HCT116 (cell line): Measurements from ENCODE around the gene CNFN. TPM values are rescaled to one million over a fixed set of nuclear protein-coding genes. Genes with fewer than 3 reads are reported as not detected.
A peak's percentile ranks its signal among the peaks of the same experiment; 100 is the strongest.

Source experiments
- ATAC-seq: fragments of 200-7000 bp; cut with Tn5 transposase; 2 replicates; pipeline ENCODE4 v1.9.1; 2020; ENCODE audit warnings: mild to moderate bottlenecking, moderate library complexity
- BruUV-seq: library from RNA; stranded (reverse); fragments of 400-500 nt; replicated peaks from 2 replicates; lab custom pipeline; 2021; lab: Mats Ljungman, UMichigan
- CTCF ChIA-PET: fragments of 300-600 bp; sonication (Branson Sonifier 250); formaldehyde crosslinking; loops from one replicate; lab custom pipeline; 2021; ENCODE audit warnings: antibody characterized with exemption; lab: Charles Lee
- POLR2A ChIA-PET: fragments of 300-600, 350-600 bp; sonication (Branson Sonifier 250); formaldehyde crosslinking; loops from one replicate; lab custom pipeline; 2021; ENCODE audit warnings: antibody characterized with exemption; lab: Charles Lee
- RAD21 ChIA-PET, 2 experiments: fragments of 300-600 bp; sonication (Branson Sonifier 250); formaldehyde crosslinking; loops; one replicate each; lab custom pipeline; 2023; ENCODE audit warnings: low total read pairs in 2 of 2; ENCODE audit not compliant: uncharacterized antibody in 2 of 2, unreplicated experiment in 2 of 2, low non-redundant PET in 1 of 2; lab: Charles Lee
- DNase-seq: peaks from one replicate; pipeline ENCODE4 v3.0.0-alpha.2; 2010; ENCODE audit warnings: low read depth, low spot score
- H2AFZ ChIP-seq: fragments of 200-600 bp; shearing (Covaris generic), sonication (generic); 2 replicates; pipeline ENCODE4 v1.6.1; 2017; ENCODE audit warnings: low read depth, mixed run types, mixed read lengths, antibody characterized with exemption, low read length; ENCODE audit not compliant: poor library complexity, severe bottlenecking
- H3K27ac ChIP-seq: 2 replicates; pipeline ENCODE4 v1.5.1; 2012; ENCODE audit warnings: low read depth, low read length
- H3K27me3 ChIP-seq: fragments of 200-600 bp; sonication (generic); 2 replicates; pipeline ENCODE4 v1.6.1; 2016; ENCODE audit warnings: mixed run types, low read length, mixed read lengths; ENCODE audit not compliant: insufficient read depth
- H3K36me3 ChIP-seq, 2 experiments: fragments of 200-500 bp in 1 of 2; fragments of 200-600 bp in 1 of 2; sonication (Bioruptor generic) in 1 of 2; sonication (generic) in 1 of 2; 2 replicates each; pipeline versions ENCODE4 v1.5.1 to v1.6.1; 2014 to 2016; ENCODE audit warnings: low read length in 2 of 2, inconsistent platforms in 1 of 2, mixed read lengths in 1 of 2, mixed run types in 1 of 2; ENCODE audit not compliant: insufficient read depth in 2 of 2, control insufficient read depth in 1 of 2
- H3K4me1 ChIP-seq, 2 experiments: fragments of 200-600 bp in 1 of 2; sonication (generic) in 1 of 2; 2 replicates each; pipeline versions ENCODE4 v1.5.1 to v1.6.1; 2012 to 2017; ENCODE audit warnings: low read length in 2 of 2, inconsistent platforms in 1 of 2, mild to moderate bottlenecking in 1 of 2, mixed read lengths in 1 of 2, mixed run types in 1 of 2, moderate library complexity in 1 of 2; ENCODE audit not compliant: insufficient read depth in 2 of 2, control insufficient read depth in 1 of 2
- H3K4me2 ChIP-seq: fragments of 200-600 bp; sonication (generic); 2 replicates; pipeline ENCODE4 v1.6.1; 2017; ENCODE audit warnings: mixed run types, low read length, mixed read lengths
- H3K4me3 ChIP-seq, 2 experiments: fragments of 200-600 bp in 1 of 2; sonication (generic) in 1 of 2; replicated peaks in 1 of 2; 2 replicates each; pipeline ENCODE4 v1.5.1; 2011 to 2016; ENCODE audit warnings: low read length in 2 of 2, control low read depth in 1 of 2, low read depth in 1 of 2, mild to moderate bottlenecking in 1 of 2, mixed read lengths in 1 of 2, mixed run types in 1 of 2
- H3K79me2 ChIP-seq: fragments of 200-600 bp; sonication (generic); 2 replicates; pipeline ENCODE4 v1.6.1; 2017; ENCODE audit warnings: mild to moderate bottlenecking, mixed run types, low read length, moderate library complexity, mixed read lengths; ENCODE audit not compliant: insufficient read depth
- H3K9ac ChIP-seq: fragments of 200-600 bp; sonication (generic); 2 replicates; pipeline ENCODE4 v1.6.1; 2016; ENCODE audit warnings: low read length, mixed read lengths
- H3K9me2 ChIP-seq: fragments of 200-600 bp; sonication (generic), shearing (Covaris generic); 2 replicates; pipeline ENCODE4 v1.6.1; 2017; ENCODE audit warnings: mixed run types, mild to moderate bottlenecking, moderate library complexity; ENCODE audit not compliant: insufficient read depth
- H3K9me3 ChIP-seq, 2 experiments: fragments of 200-500 bp in 1 of 2; fragments of 200-600 bp in 1 of 2; sonication (Bioruptor generic) in 1 of 2; sonication (generic) in 1 of 2; 2 replicates each; pipeline ENCODE4 v1.6.1; 2014 to 2017; ENCODE audit warnings: low read length in 2 of 2, mixed read lengths in 2 of 2, inconsistent platforms in 1 of 2, low read depth in 1 of 2, mild to moderate bottlenecking in 1 of 2, mixed run types in 1 of 2, moderate library complexity in 1 of 2; ENCODE audit not compliant: control insufficient read depth in 1 of 2, insufficient read depth in 1 of 2
- H4K20me1 ChIP-seq: fragments of 200-600 bp; sonication (generic), shearing (Covaris generic); 2 replicates; pipeline ENCODE4 v1.6.1; 2017; ENCODE audit warnings: mixed run types, mild to moderate bottlenecking, moderate library complexity; ENCODE audit not compliant: insufficient read depth
- ATF3 ChIP-seq: IDR thresholded peaks from 2 replicates; pipeline ENCODE4 v1.6.1; 2012
- CBX3 ChIP-seq: IDR thresholded peaks from 2 replicates; pipeline ENCODE4 v1.6.1; 2012; ENCODE audit warnings: low read depth
- CEBPB ChIP-seq: IDR thresholded peaks from 2 replicates; pipeline ENCODE4 v1.6.1; 2012; ENCODE audit warnings: low read depth
- EGR1 ChIP-seq: IDR thresholded peaks from 2 replicates; pipeline ENCODE4 v1.6.1; 2012; ENCODE audit warnings: low read depth
- EZH2 ChIP-seq: fragments of 200-600 bp; sonication (generic); IDR thresholded peaks from 2 replicates; pipeline ENCODE4 v1.6.1; 2017; ENCODE audit warnings: antibody characterized with exemption, mixed run types
- FOSL1 ChIP-seq: IDR thresholded peaks from 2 replicates; pipeline ENCODE4 v1.6.1; 2012; ENCODE audit warnings: low read depth
- MAX ChIP-seq: IDR thresholded peaks from 2 replicates; pipeline ENCODE4 v1.6.1; 2012
- POLR2AphosphoS5 ChIP-seq: IDR thresholded peaks from 2 replicates; pipeline ENCODE4 v1.6.1; 2011; ENCODE audit warnings: mild to moderate bottlenecking, low read depth, low read length, moderate library complexity
- RAD21 ChIP-seq: IDR thresholded peaks from 2 replicates; pipeline ENCODE4 v1.6.1; 2012; ENCODE audit warnings: low read depth, mild to moderate bottlenecking
- REST ChIP-seq: IDR thresholded peaks from 2 replicates; pipeline ENCODE4 v1.6.1; 2012; ENCODE audit warnings: low read depth
- SP1 ChIP-seq: IDR thresholded peaks from 2 replicates; pipeline ENCODE4 v1.6.1; 2012; ENCODE audit warnings: low read depth
- SRF ChIP-seq: IDR thresholded peaks from 2 replicates; pipeline ENCODE4 v1.6.1; 2012; ENCODE audit warnings: low read depth
- TCF7L2 ChIP-seq: IDR thresholded peaks from 2 replicates; pipeline ENCODE4 v1.7.0; 2011; ENCODE audit warnings: borderline replicate concordance, inconsistent platforms; ENCODE audit not compliant: insufficient read depth, insufficient read length; ENCODE audit errors: extremely low read depth
- ZFX ChIP-seq: fragments of 450-650 bp; IDR thresholded peaks from 2 replicates; pipeline ENCODE4 v1.6.1; 2017
- intact Hi-C: fragments of 100-400 bp; cut with micrococcal nuclease; formaldehyde crosslinking; loops from 2 replicates; pipeline ENCODE4 v1.10.0; 2022
- total RNA-seq: library from RNA; stranded (reverse); gene quantifications from one replicate; pipeline ENCODE4 v1.2.1, GENCODE V29; 2021; ENCODE audit not compliant: unreplicated experiment
- TF ChIP-seq, protein P1 (sequence below): IDR thresholded peaks from 2 replicates; pipeline ENCODE4 v1.6.1; 2011; ENCODE audit warnings: mild to moderate bottlenecking, low read length, moderate library complexity; ENCODE audit not compliant: insufficient replicate concordance; ENCODE audit errors: extremely low read depth
- TF ChIP-seq, protein P2 (sequence below), 3 experiments: fragments of 200-600 bp in 1 of 3; sonication (generic) in 1 of 3; IDR thresholded peaks in 2 of 3; conservative IDR thresholded peaks in 1 of 3; 2 replicates each; pipeline ENCODE4 v1.5.1; 2012 to 2017; ENCODE audit warnings: low read depth in 2 of 3, low read length in 2 of 3, antibody characterized with exemption in 1 of 3, borderline replicate concordance in 1 of 3, control low read depth in 1 of 3, mild to moderate bottlenecking in 1 of 3, mixed read lengths in 1 of 3, mixed run types in 1 of 3, moderate library complexity in 1 of 3; ENCODE audit not compliant: insufficient read depth in 1 of 3

CNFN gene
- total RNA-seq, 1 experiment from 2014 or later = 13.9 TPM

DNA sequence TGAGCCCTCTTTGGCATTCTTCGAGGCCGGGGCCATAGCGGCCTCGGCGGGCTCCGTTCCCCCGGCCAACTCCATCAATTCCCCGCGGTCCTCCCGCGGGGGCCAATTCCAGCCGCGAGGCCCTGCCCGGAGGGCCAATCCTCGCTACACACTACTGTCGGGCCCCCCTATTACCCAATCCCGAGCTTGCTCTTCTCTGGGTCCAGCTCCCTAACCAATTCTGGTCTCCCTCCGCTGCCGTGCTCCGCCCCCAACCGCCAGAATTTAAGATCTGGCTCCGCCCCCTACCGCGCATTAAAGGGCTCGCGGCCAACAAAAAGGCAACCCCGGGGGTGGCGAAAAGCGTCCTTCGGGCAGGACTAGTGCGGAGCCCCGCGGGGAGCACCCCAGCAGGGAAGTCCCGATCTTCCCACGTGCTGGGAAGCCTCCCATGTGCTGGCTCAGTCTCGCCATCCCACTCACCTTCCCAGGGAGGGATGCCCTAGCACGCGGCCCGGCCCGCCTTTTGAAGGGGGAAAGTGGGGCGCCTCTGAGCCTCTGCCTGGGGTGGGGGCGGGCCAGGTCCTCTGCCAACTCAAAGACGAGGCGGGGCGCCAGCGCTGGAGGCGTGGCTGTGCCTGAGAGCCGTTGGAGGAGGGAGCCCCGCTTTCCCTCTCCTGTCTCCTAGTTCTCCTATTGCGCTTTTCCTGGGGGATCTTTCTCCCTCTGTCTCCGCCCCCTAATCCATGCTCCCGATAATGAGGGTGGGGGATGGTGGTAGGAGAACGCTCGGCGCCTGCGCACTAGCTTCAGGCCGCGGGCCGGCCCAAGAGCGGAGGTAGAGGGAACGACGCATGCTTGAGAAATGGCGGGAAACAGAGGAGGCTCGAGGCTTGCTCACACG lies 33.6 kb upstream of the CNFN start:
- H3K4me2 ChIP-seq = peak overlapping the region; percentile 89
- no peaks in the 10 kb centered on the region for H3K9me3 ChIP-seq
- H3K79me2 ChIP-seq = no peaks in the 10 kb centered on the region
- ChIA-PET RAD21 (no interaction called here), CTCF (interaction anchor here (1.0 to 2.8 kb wide), 6 partner anchors 10 to 311 kb away, joined by 4 to 22 read pairs (median 5); no protein-coding TSS in a partner anchor), POLR2A (interaction anchor here (1.0 to 2.7 kb wide), 2 partner anchors 9 to 27 kb away, joined by 5 to 10 read pairs; no protein-coding TSS in a partner anchor)
- intact Hi-C loops = no loop called here
- peak overlapping the region; percentile 15 for H2AFZ ChIP-seq
- H3K27ac ChIP-seq = peak overlapping the region; percentile 50
- H3K4me3 ChIP-seq = peak overlapping the region; percentile 71 to 73
- BruUV-seq = no TSS peak
- no peaks in the 10 kb centered on the region for H4K20me1 ChIP-seq
- no peaks in the 10 kb centered on the region for H3K9me2 ChIP-seq
- H3K27me3 ChIP-seq = no peaks in the 10 kb centered on the region
- ATAC-seq = peak; percentile 96
- H3K9ac ChIP-seq = peak overlapping the region; percentile 69
- peaks cover 21 to 45% of the 10 kb centered on the region in 2 experiments; a peak in 3 of 4 replicates for H3K4me1 ChIP-seq
- H3K36me3 ChIP-seq = no peaks in the 10 kb centered on the region
- peak; percentile 84 for DNase-seq
- TF ChIP-seq ATF3 = no peak
- no peak for TF ChIP-seq FOSL1
- TF ChIP-seq SRF = no peak
- TF ChIP-seq CBX3 = no peak
- TF ChIP-seq MAX = peak; percentile 65
- peak; percentile 2; the same call in 1 of the 2 replicates for TF ChIP-seq ZFX
- peak; percentile 78 for TF ChIP-seq SP1
- TF ChIP-seq, protein P1, sequence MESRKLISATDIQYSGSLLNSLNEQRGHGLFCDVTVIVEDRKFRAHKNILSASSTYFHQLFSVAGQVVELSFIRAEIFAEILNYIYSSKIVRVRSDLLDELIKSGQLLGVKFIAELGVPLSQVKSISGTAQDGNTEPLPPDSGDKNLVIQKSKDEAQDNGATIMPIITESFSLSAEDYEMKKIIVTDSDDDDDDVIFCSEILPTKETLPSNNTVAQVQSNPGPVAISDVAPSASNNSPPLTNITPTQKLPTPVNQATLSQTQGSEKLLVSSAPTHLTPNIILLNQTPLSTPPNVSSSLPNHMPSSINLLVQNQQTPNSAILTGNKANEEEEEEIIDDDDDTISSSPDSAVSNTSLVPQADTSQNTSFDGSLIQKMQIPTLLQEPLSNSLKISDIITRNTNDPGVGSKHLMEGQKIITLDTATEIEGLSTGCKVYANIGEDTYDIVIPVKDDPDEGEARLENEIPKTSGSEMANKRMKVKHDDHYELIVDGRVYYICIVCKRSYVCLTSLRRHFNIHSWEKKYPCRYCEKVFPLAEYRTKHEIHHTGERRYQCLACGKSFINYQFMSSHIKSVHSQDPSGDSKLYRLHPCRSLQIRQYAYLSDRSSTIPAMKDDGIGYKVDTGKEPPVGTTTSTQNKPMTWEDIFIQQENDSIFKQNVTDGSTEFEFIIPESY = no peak
- TF ChIP-seq TCF7L2 = no peak
- no peak for TF ChIP-seq REST
- peak; percentile 48; the same call in 1 of the 2 replicates for TF ChIP-seq CEBPB
- no peak for TF ChIP-seq POLR2AphosphoS5
- TF ChIP-seq, protein P2, sequence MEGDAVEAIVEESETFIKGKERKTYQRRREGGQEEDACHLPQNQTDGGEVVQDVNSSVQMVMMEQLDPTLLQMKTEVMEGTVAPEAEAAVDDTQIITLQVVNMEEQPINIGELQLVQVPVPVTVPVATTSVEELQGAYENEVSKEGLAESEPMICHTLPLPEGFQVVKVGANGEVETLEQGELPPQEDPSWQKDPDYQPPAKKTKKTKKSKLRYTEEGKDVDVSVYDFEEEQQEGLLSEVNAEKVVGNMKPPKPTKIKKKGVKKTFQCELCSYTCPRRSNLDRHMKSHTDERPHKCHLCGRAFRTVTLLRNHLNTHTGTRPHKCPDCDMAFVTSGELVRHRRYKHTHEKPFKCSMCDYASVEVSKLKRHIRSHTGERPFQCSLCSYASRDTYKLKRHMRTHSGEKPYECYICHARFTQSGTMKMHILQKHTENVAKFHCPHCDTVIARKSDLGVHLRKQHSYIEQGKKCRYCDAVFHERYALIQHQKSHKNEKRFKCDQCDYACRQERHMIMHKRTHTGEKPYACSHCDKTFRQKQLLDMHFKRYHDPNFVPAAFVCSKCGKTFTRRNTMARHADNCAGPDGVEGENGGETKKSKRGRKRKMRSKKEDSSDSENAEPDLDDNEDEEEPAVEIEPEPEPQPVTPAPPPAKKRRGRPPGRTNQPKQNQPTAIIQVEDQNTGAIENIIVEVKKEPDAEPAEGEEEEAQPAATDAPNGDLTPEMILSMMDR (IDR thresholded peaks at IDR 0.05 in 2 of 3, conservative IDR thresholded peaks at IDR 0.05 in 1 of 3; ENCODE audit: borderline replicate concordance in 1 of 3, insufficient read depth in 1 of 3, low read depth in 2 of 3, low read length in 2 of 3) = no peak
- TF ChIP-seq EZH2 = no peak
- TF ChIP-seq EGR1 = no peak; the same call in 1 of the 2 replicates
- TF ChIP-seq RAD21 = no peak
